Transverse colon (tissue), 4 donors: ENCODE results near the gene P3H3.

ENCODE experiments used
- POLR2AphosphoS5 ChIP-seq, 3 donors: sonication (generic); formaldehyde crosslinking; IDR thresholded peaks; one replicate each; pipeline ENCODE4 v1.6.1; 2016; ENCODE audit warnings: antibody characterized with exemption in 3 of 3
- TF ChIP-seq, protein P1 (sequence below), 5 experiments: fragments of 200-600 bp in 3 of 5; fragments of 450-650 bp in 2 of 5; sonication (generic) in 3 of 5; IDR thresholded peaks; 1 replicate in 2 of 5; 2 replicates in 3 of 5; pipeline ENCODE4 v1.5.1; 2016 to 2017; ENCODE audit warnings: antibody characterized with exemption in 5 of 5, inconsistent platforms in 3 of 5, mild to moderate bottlenecking in 2 of 5, moderate library complexity in 1 of 5

DNA sequence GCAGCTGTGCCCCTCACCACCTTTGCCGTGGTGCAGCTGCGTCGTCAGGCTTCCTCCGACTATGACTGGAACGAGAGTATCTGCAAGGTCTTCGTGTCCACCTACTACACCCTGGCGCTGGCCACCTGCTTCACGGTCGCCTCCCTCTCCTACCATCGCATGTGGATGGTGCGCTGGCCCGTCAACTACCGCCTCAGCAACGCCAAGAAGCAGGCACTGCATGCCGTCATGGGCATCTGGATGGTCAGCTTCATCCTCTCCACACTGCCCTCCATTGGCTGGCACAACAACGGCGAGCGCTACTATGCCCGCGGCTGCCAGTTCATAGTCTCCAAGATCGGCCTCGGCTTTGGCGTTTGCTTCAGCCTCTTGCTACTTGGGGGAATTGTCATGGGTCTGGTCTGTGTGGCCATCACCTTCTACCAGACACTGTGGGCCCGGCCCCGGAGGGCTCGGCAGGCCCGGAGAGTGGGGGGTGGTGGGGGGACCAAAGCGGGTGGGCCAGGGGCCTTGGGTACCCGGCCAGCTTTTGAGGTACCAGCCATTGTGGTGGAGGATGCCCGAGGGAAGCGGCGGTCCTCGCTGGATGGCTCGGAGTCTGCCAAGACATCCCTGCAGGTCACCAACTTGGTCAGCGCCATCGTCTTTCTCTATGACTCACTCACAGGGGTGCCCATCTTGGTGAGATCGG lies 4.0 kb upstream of the P3H3 start:
- TF ChIP-seq, protein P1, sequence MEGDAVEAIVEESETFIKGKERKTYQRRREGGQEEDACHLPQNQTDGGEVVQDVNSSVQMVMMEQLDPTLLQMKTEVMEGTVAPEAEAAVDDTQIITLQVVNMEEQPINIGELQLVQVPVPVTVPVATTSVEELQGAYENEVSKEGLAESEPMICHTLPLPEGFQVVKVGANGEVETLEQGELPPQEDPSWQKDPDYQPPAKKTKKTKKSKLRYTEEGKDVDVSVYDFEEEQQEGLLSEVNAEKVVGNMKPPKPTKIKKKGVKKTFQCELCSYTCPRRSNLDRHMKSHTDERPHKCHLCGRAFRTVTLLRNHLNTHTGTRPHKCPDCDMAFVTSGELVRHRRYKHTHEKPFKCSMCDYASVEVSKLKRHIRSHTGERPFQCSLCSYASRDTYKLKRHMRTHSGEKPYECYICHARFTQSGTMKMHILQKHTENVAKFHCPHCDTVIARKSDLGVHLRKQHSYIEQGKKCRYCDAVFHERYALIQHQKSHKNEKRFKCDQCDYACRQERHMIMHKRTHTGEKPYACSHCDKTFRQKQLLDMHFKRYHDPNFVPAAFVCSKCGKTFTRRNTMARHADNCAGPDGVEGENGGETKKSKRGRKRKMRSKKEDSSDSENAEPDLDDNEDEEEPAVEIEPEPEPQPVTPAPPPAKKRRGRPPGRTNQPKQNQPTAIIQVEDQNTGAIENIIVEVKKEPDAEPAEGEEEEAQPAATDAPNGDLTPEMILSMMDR (IDR thresholded peaks at IDR 0.05) = no peak
- no peak for TF ChIP-seq POLR2AphosphoS5 (IDR thresholded peaks at IDR 0.05)
